HG03432 (cell line): ENCODE data around the gene VSIG10.
A peak's percentile ranks its signal among the peaks of the same experiment; 100 is the strongest.
"Not testable (repeated sequence)": the region's sequence is repeated elsewhere in the genome, so short reads cannot be mapped to it uniquely, and the experiment has no call there.

Source experiments
- ATAC-seq: cut with Tn5 transposase; IDR thresholded peaks from one replicate; pipeline ENCODE4 v1.9.1; 2021; ENCODE audit warnings: mild to moderate bottlenecking, moderate library complexity; ENCODE audit not compliant: unreplicated experiment

Gene VSIG10

GRCh38 chr12:118034429-118035189 lies 69.2 kb downstream of the VSIG10 start:
- no peak for ATAC-seq

GRCh38 chr12:118033902-118034301 lies 69.9 kb downstream of the VSIG10 start:
- no peak for ATAC-seq

- ATAC-seq = no peak
These were observed 70.5 kb downstream of the VSIG10 start for GRCh38 chr12:118033323-118033722.

GRCh38 chr12:118032188-118032587 lies 71.6 kb downstream of the VSIG10 start:
- ATAC-seq = no peak

GRCh38 chr12:118029166-118029565 lies 74.6 kb downstream of the VSIG10 start:
- no peak for ATAC-seq

GRCh38 chr12:118025168-118025567 lies 78.6 kb downstream of the VSIG10 start:
- ATAC-seq = no peak

- ATAC-seq = no peak
These were observed 80.4 kb downstream of the VSIG10 start for GRCh38 chr12:118023301-118023860.

GRCh38 chr12:118022728-118023109 lies 81.1 kb downstream of the VSIG10 start:
- ATAC-seq = no peak

- not testable (repeated sequence) for ATAC-seq
These were observed 81.6 kb downstream of the VSIG10 start for GRCh38 chr12:118022097-118022727.

GRCh38 chr12:118020036-118020435 lies 83.8 kb downstream of the VSIG10 start:
- ATAC-seq = no peak

GRCh38 chr12:118017926-118018325 lies 85.9 kb downstream of the VSIG10 start:
- no peak for ATAC-seq

- peak; percentile 99 for ATAC-seq
These were observed 87.2 kb downstream of the VSIG10 start, which contains the start of gene RFC5 for GRCh38 chr12:118016424-118017264. RFC5 (plus strand) TSS chr12:118016703; CDS start chr12:118016828, 125 bp downstream.

- ATAC-seq = no peak
These were observed 87.9 kb downstream of the VSIG10 start for GRCh38 chr12:118015944-118016343.

- ATAC-seq = no peak
These were observed 88.5 kb downstream of the VSIG10 start for GRCh38 chr12:118015306-118015705.
